ENCODE measurements around the gene GRB7. TPM values are rescaled to one million over a fixed set of nuclear protein-coding genes. Genes with fewer than 3 reads are reported as not detected.

The GRB7 gene
- total and polyA plus RNA-seq, 2 donors (not counting 1 experiment from before 2014, with no cell fraction given) = 0.81 to 0.84 TPM

- H4K20me1 ChIP-seq (ENCODE audit: control insufficient read depth, insufficient read depth, low read length, poor library complexity, severe bottlenecking) = peaks cover 19% of the 10 kb centered on the region
- H3K9me3 ChIP-seq (ENCODE audit: control extremely low read depth in 1 of 3, control insufficient read depth in 2 of 3, insufficient read depth in 1 of 3, low read length in 2 of 3) = no peaks in the 10 kb centered on the region
- H3K4me1 ChIP-seq (ENCODE audit: control insufficient read depth in 2 of 2, insufficient read depth in 2 of 2, low read length in 2 of 2) = peaks cover 75 to 82% of the 10 kb centered on the region in 2 donors
- ATAC-seq (ENCODE audit: low read depth) (no peak), DNase-seq (no peak)
- no peak for TF ChIP-seq CTCF (IDR thresholded peaks at IDR 0.05)
- TF ChIP-seq EZH2 (IDR thresholded peaks at IDR 0.05; ENCODE audit: borderline replicate concordance, insufficient read depth, low read depth, low read length, poor library complexity, severe bottlenecking) = no peak
- Mint-ChIP-seq H3K4me3 (peak overlapping the region; percentile 56), H3K27ac (peak overlapping the region; percentile 86), H3K27me3 (no peaks in the 10 kb centered on the region), H3K4me1 (peaks cover 71% of the 10 kb centered on the region), H3K9me3 (ENCODE audit: insufficient read depth) (no peaks in the 10 kb centered on the region)
- peak overlapping the region; percentile 36 to 86 for H3K27ac ChIP-seq (ENCODE audit: low read length in 2 of 2)
- ChIA-PET CTCF (interaction anchor here (0.5 to 4.5 kb wide), 9 partner anchors 10 to 244 kb away, joined by 3 to 31 read pairs (median 4); no protein-coding TSS in a partner anchor), POLR2A (interaction anchor here (0.6 to 0.8 kb wide), 4 partner anchors 22 to 104 kb away, joined by 3 to 10 read pairs (median 4); no protein-coding TSS in a partner anchor)
- peaks cover 14 to 64% of the 10 kb centered on the region in 2 experiments for H3K36me3 ChIP-seq (replicated peaks in 1 of 2; ENCODE audit: control extremely low read depth in 1 of 2, control insufficient read depth in 1 of 2, extremely low read depth in 1 of 2, insufficient read depth in 2 of 2, low read length in 1 of 2)
- H3K9ac ChIP-seq (ENCODE audit: low read length) = no peak overlapping the region
- no peaks in the 10 kb centered on the region for H3K27me3 ChIP-seq (replicated peaks in 1 of 4; ENCODE audit: control extremely low read depth in 1 of 4, control insufficient read depth in 3 of 4, insufficient read depth in 4 of 4, low read length in 3 of 4)
- H3K4me3 ChIP-seq (ENCODE audit: control extremely low read depth in 1 of 5, extremely low read depth in 1 of 5, insufficient read depth in 1 of 5, low read depth in 2 of 5, low read length in 4 of 5) = no peak overlapping the region
- 54% methylated on average over 2 of the region's 6 CpGs for WGBS (ENCODE audit: insufficient coverage)
- intact Hi-C loops (cut with micrococcal nuclease) = no loop called here
- peaks cover 75% of the 10 kb centered on the region for H3K79me2 ChIP-seq (ENCODE audit: control insufficient read depth, insufficient read depth, low read length)
- peak overlapping the region; percentile 63 for H3K4me2 ChIP-seq (replicated peaks; ENCODE audit: low read depth, low read length, poor library complexity, severe bottlenecking)
- no peak overlapping the region for H2AFZ ChIP-seq (ENCODE audit: insufficient read depth, low read depth, low read length, poor library complexity, severe bottlenecking)
These were observed 53.6 kb downstream of the GRB7 start for GRCh38 chr17:39791111-39791992.

Measured in B cell (primary cell).